ENCODE results near the gene SLC16A9.

Gene SLC16A9

GRCh38 chr10:59687657-59688056 is 22.0 kb downstream of the SLC16A9 start:
- TF ChIP-seq BACH2 (CRISPR knock-in tag; IDR thresholded peaks at IDR 0.05; ENCODE audit: borderline replicate concordance), result no peak
- TF ChIP-seq ZNF70 (CRISPR knock-in tag; IDR thresholded peaks at IDR 0.05), result no peak
- TF ChIP-seq ESRRG (CRISPR knock-in tag; IDR thresholded peaks at IDR 0.05), result no peak
- no peak for TF ChIP-seq ZC3H10 (CRISPR knock-in tag; IDR thresholded peaks at IDR 0.05)
- no peak for TF ChIP-seq ZFP30 (CRISPR knock-in tag; IDR thresholded peaks at IDR 0.05)
- TF ChIP-seq GLIS3 (CRISPR knock-in tag; IDR thresholded peaks at IDR 0.05), result no peak
- no peak for TF ChIP-seq PPARA (CRISPR knock-in tag; IDR thresholded peaks at IDR 0.05; ENCODE audit: borderline replicate concordance)
- TF ChIP-seq OSR1 (CRISPR knock-in tag; IDR thresholded peaks at IDR 0.05), result no peak
- no peak for TF ChIP-seq POU6F1 (CRISPR knock-in tag; IDR thresholded peaks at IDR 0.05; ENCODE audit: borderline replicate concordance, low read depth)
- TF ChIP-seq ZNF565 (CRISPR knock-in tag; conservative IDR thresholded peaks at IDR 0.05; ENCODE audit: low read depth), result no peak
- TF ChIP-seq PATZ1 (CRISPR knock-in tag; IDR thresholded peaks at IDR 0.05; ENCODE audit: borderline replicate concordance), result no peak
- no peak for TF ChIP-seq TSHZ2 (CRISPR knock-in tag; IDR thresholded peaks at IDR 0.05)
- TF ChIP-seq ARNTL (CRISPR knock-in tag; IDR thresholded peaks at IDR 0.05; ENCODE audit: borderline replicate concordance, low read depth), result no peak
- TF ChIP-seq CREB5 (CRISPR knock-in tag; IDR thresholded peaks at IDR 0.05; ENCODE audit: low read depth), result no peak
- no peak for TF ChIP-seq CSDC2 (CRISPR knock-in tag; IDR thresholded peaks at IDR 0.05)
- no peak for TF ChIP-seq ZFP3 (CRISPR knock-in tag; IDR thresholded peaks at IDR 0.05)
- ATAC-seq, result no peak

- ATAC-seq, result no peak
- TF ChIP-seq CREB5 (CRISPR knock-in tag; IDR thresholded peaks at IDR 0.05; ENCODE audit: low read depth) (no peak), TSHZ2 (CRISPR knock-in tag; IDR thresholded peaks at IDR 0.05) (no peak), ESRRG (CRISPR knock-in tag; IDR thresholded peaks at IDR 0.05) (no peak), TOX (CRISPR knock-in tag; IDR thresholded peaks at IDR 0.05; ENCODE audit: borderline replicate concordance) (no peak), CSRNP3 (CRISPR knock-in tag; IDR thresholded peaks at IDR 0.05) (no peak), ZNF8 (CRISPR knock-in tag; IDR thresholded peaks at IDR 0.05) (no peak)
Measured at GRCh38 chr10:59684006-59684405, 25.6 kb downstream of the SLC16A9 start.
